ENCODE data around the gene UIMC1. TPM values are rescaled to one million over a fixed set of nuclear protein-coding genes. Genes with fewer than 3 reads are reported as not detected.

The UIMC1 gene
- total and polyA plus RNA-seq, 2 experiments from 2014 or later: 25.3 to 30.8 TPM

GRCh38 chr5:176902911-176903664 lies 103.5 kb downstream of the UIMC1 start:
- TF ChIP-seq CTCF (IDR thresholded peaks at IDR 0.05; ENCODE audit: low read depth, low read length): no peak
- no peaks in the 10 kb centered on the region for H3K27me3 ChIP-seq
- no peak overlapping the region for H3K4me3 ChIP-seq
- no peaks in the 10 kb centered on the region for H3K4me1 ChIP-seq (ENCODE audit: low read depth)
- H3K27ac ChIP-seq: no peak overlapping the region
- H3K36me3 ChIP-seq: peaks cover 50% of the 10 kb centered on the region
- DNase-seq (ENCODE audit: low read depth in 1 of 2, low spot score in 1 of 2): no peak
- no peaks in the 10 kb centered on the region for H3K9me3 ChIP-seq (ENCODE audit: low read depth)

- H3K27me3 ChIP-seq: no peaks in the 10 kb centered on the region
- H3K36me3 ChIP-seq: peaks cover 42% of the 10 kb centered on the region
- H3K9me3 ChIP-seq (ENCODE audit: low read depth): no peaks in the 10 kb centered on the region
- no peak for TF ChIP-seq CTCF (IDR thresholded peaks at IDR 0.05; ENCODE audit: low read depth, low read length)
- H3K27ac ChIP-seq: no peak overlapping the region
- H3K4me3 ChIP-seq: no peak overlapping the region
- H3K4me1 ChIP-seq (ENCODE audit: low read depth): no peaks in the 10 kb centered on the region
- DNase-seq (ENCODE audit: low read depth in 1 of 2, low spot score in 1 of 2): no peak
Observed at GRCh38 chr5:176902102-176902814, 104.3 kb downstream of the UIMC1 start.

- Histone ChIP-seq H3K4me1 (ENCODE audit: low read depth) (no peaks in the 10 kb centered on the region), H3K36me3 (peaks cover 36% of the 10 kb centered on the region), H3K4me3 (no peak overlapping the region), H3K27me3 (no peaks in the 10 kb centered on the region), H3K27ac (no peak overlapping the region), H3K9me3 (ENCODE audit: low read depth) (no peaks in the 10 kb centered on the region)
- no peak for DNase-seq (ENCODE audit: low read depth in 1 of 2, low spot score in 1 of 2)
- no peak for TF ChIP-seq CTCF (IDR thresholded peaks at IDR 0.05; ENCODE audit: low read depth, low read length)
Observed at GRCh38 chr5:176901260-176902101, 105.1 kb downstream of the UIMC1 start.

GRCh38 chr5:176900780-176901204 lies 105.8 kb downstream of the UIMC1 start:
- H3K27ac ChIP-seq: no peak overlapping the region
- TF ChIP-seq CTCF (IDR thresholded peaks at IDR 0.05; ENCODE audit: low read depth, low read length): no peak
- H3K36me3 ChIP-seq: peaks cover 29% of the 10 kb centered on the region
- DNase-seq (ENCODE audit: low read depth in 1 of 2, low spot score in 1 of 2): no peak
- H3K4me1 ChIP-seq (ENCODE audit: low read depth): no peaks in the 10 kb centered on the region
- H3K9me3 ChIP-seq (ENCODE audit: low read depth): no peaks in the 10 kb centered on the region
- H3K4me3 ChIP-seq: no peak overlapping the region
- no peaks in the 10 kb centered on the region for H3K27me3 ChIP-seq

GRCh38 chr5:176899946-176900779 lies 106.4 kb downstream of the UIMC1 start:
- H3K27ac ChIP-seq: no peak overlapping the region
- no peak for TF ChIP-seq CTCF (IDR thresholded peaks at IDR 0.05; ENCODE audit: low read depth, low read length)

More at GRCh38 chr5:176899946-176900779, 106.4 kb downstream of the UIMC1 start:
- no peak for DNase-seq (ENCODE audit: low read depth in 1 of 2, low spot score in 1 of 2)
- no peaks in the 10 kb centered on the region for H3K9me3 ChIP-seq (ENCODE audit: low read depth)
- H3K36me3 ChIP-seq: peaks cover 23% of the 10 kb centered on the region
- no peak overlapping the region for H3K4me3 ChIP-seq
- H3K27me3 ChIP-seq: no peaks in the 10 kb centered on the region
- H3K4me1 ChIP-seq (ENCODE audit: low read depth): no peaks in the 10 kb centered on the region

Measured in cardiac muscle cell (in vitro differentiated cells and primary cell).